Smooth muscle cell of the brain vasculature (primary cell): ENCODE measurements around the gene FOXN3.

ENCODE experiments used
- DNase-seq: peaks from one replicate; pipeline ENCODE4 v3.0.0-alpha.2; 2012; ENCODE audit warnings: low read depth, low spot score

Gene FOXN3

DNA sequence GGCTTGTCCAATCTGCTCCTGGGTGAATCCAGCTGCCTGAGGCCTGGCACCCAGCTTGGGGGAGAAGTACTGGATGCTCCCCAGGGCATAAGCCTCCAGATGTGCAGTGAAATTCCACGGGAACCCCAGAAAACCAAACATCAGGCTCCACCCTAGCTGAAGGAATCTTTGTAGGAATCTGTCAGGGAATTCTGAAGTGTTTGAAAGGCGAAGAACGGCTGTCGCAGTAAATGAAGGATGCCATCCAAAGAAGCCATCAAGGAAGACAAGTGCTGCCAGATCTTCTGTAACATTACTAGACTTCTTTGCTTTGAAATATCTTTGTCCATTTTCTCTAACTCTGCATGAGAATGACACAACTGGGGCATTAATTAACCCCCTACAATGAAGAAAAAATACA lies 219.4 kb downstream of the FOXN3 start:
- no peak for DNase-seq

- DNase-seq, result no peak
Observed at GRCh38 chr14:89196545-89196944, 220.5 kb downstream of the FOXN3 start.

- DNase-seq, result no peak
Observed at GRCh38 chr14:89194376-89194775, 222.7 kb downstream of the FOXN3 start.

- no peak for DNase-seq
Observed at GRCh38 chr14:89190765-89191513, 226.1 kb downstream of the FOXN3 start.

DNA sequence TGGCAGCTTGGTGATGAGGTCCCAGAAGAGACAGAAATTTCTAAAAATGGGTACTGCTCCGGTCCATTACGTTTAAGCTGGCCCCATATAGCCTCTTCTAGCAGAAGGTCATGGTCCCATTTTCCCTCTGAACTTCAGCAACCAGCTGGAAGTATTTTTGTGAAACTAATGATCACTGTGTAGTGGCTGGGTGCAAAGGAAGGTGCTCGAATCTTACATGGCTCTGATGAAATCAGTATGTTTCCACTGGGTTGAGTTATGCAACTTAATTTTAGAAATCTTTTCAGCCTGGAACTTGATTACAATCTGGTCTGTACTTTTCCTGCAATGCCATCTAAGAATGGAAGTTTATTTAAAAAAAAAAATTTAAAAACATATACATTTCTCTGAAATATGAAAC lies 228.5 kb downstream of the FOXN3 start:
- DNase-seq, result no peak

GRCh38 chr14:89187501-89187900 lies 229.5 kb downstream of the FOXN3 start:
- no peak for DNase-seq

GRCh38 chr14:89186856-89187376 lies 230.1 kb downstream of the FOXN3 start:
- no peak for DNase-seq

- DNase-seq, result no peak
Observed at GRCh38 chr14:89185919-89186855, 230.8 kb downstream of the FOXN3 start.

GRCh38 chr14:89184952-89185351 lies 232.1 kb downstream of the FOXN3 start:
- DNase-seq, result no peak

- DNase-seq, result no peak
Observed at GRCh38 chr14:89182326-89182725, 234.7 kb downstream of the FOXN3 start.

DNA sequence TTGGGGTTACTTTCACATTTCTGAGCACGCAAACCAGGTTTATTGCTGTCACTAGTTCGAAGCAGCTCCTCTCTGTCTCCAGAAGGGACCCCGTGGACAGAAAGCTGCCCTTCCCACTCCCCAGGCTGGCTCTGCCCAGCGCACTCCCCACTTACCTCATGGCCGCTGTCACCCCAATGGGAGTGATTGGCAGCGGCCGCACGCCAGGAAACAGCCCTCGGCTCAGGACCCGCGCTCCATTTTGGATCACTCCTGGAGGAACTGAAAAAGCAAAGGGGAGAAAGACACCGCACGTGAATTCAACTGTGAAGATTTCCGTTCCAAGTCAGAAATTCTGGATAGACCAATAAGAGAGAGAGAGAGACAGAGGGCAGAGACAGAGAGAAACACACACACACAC lies 236.5 kb downstream of the FOXN3 start:
- DNase-seq, result no peak

- DNase-seq, result no peak
Observed at GRCh38 chr14:89179891-89180404, 237.1 kb downstream of the FOXN3 start.

- DNase-seq, result no peak
Observed at GRCh38 chr14:89178800-89179535, 238.1 kb downstream of the FOXN3 start.

GRCh38 chr14:89178376-89178775 lies 238.7 kb downstream of the FOXN3 start:
- no peak for DNase-seq

- no peak for DNase-seq
Observed at GRCh38 chr14:89175881-89176799, 240.9 kb downstream of the FOXN3 start.

DNA sequence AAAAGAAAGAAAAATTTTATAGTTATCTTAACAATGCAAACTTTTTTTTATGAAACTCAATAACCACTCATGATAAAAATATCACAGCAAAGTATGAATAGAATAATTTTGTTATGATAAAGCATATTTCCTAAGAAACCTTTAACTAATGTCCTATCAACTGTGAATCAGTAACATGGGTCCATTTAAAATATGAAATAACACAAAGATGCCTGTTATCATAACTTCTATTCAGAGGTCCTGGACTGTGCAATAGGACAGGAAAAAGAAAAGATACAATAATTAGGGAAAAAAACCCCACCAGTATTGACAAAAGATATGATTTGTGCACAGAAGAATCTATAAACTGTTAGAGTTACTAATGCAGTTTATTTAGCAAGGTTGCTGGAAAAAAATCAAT lies 245.4 kb downstream of the FOXN3 start:
- DNase-seq, result no peak

- DNase-seq, result no peak
Observed at GRCh38 chr14:89171168-89171567, 245.9 kb downstream of the FOXN3 start.

DNA sequence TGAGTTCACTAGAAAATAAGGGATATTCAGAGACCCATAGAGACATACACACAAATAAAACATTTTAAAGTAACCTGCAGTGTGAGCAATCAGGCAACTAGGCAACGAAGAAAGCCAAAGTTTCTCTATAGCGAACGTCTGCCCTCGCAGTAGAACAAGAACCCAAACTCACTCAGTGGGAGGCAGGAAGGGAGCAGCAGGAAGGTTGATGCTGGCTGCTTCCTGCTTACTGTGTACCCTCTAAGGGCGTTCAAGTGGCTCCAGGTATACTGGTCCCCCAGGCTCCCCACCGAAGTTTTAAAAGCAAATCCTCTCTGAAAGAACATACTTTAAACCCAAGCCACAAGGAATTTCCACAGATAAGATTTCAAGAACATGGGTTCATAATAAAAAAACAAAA lies 249.3 kb downstream of the FOXN3 start:
- no peak for DNase-seq

- no peak for DNase-seq
Observed at GRCh38 chr14:89166633-89167032, 250.4 kb downstream of the FOXN3 start.
